Neuronal stem cell (in vitro differentiated cells): ENCODE results near the gene ARIH1.
A peak's percentile ranks its signal among the peaks of the same experiment; 100 is the strongest.

ENCODE experiments used
- DNase-seq: peaks from one replicate; pipeline ENCODE4 v3.0.0-alpha.2; 2013; ENCODE audit warnings: low spot score
- H2AFZ ChIP-seq: one replicate; pipeline ENCODE4 v1.6.1; 2013; ENCODE audit warnings: mild to moderate bottlenecking, low read length, inconsistent platforms
- H2AK5ac ChIP-seq: 2 replicates; pipeline ENCODE4 v1.6.1; 2013; ENCODE audit warnings: low read depth, mild to moderate bottlenecking, inconsistent platforms, low read length, moderate library complexity, mixed read lengths
- H2BK120ac ChIP-seq: 2 replicates; pipeline ENCODE4 v1.6.1; 2013; ENCODE audit warnings: low read depth, mild to moderate bottlenecking, inconsistent platforms, low read length, moderate library complexity, mixed read lengths
- H2BK12ac ChIP-seq: one replicate; pipeline ENCODE4 v1.6.1; 2013; ENCODE audit warnings: low read length, inconsistent platforms
- H2BK15ac ChIP-seq: 2 replicates; pipeline ENCODE4 v1.6.1; 2013; ENCODE audit warnings: mild to moderate bottlenecking, low read length, inconsistent platforms, mixed read lengths
- H2BK5ac ChIP-seq: one replicate; pipeline ENCODE4 v1.6.1; 2013; ENCODE audit warnings: inconsistent platforms, mild to moderate bottlenecking, low read length, moderate library complexity
- H3K14ac ChIP-seq: one replicate; pipeline ENCODE4 v1.6.1; 2013; ENCODE audit warnings: low read length, inconsistent platforms
- H3K18ac ChIP-seq: 2 replicates; pipeline ENCODE4 v1.6.1; 2013; ENCODE audit warnings: low read length, inconsistent platforms
- H3K23ac ChIP-seq: 2 replicates; pipeline ENCODE4 v1.6.1; 2013; ENCODE audit warnings: low read depth, mild to moderate bottlenecking, mixed read lengths, low read length, inconsistent platforms; ENCODE audit not compliant: poor library complexity
- H3K27ac ChIP-seq: replicated peaks from 3 replicates; pipeline ENCODE4 v1.5.1; 2013; ENCODE audit warnings: low read length, inconsistent platforms
- H3K27me3 ChIP-seq, 3 experiments: 2 replicates each; pipeline ENCODE4 v1.6.1; 2013; ENCODE audit warnings: low read length in 3 of 3, mild to moderate bottlenecking in 2 of 3, inconsistent platforms in 1 of 3, low read depth in 1 of 3, mixed read lengths in 1 of 3, moderate library complexity in 1 of 3; ENCODE audit not compliant: control insufficient read depth in 3 of 3, insufficient read depth in 3 of 3
- H3K36me3 ChIP-seq, 2 donors: replicated peaks in 1 of 2; 2 replicates each; pipeline ENCODE4 v1.6.1; 2013; ENCODE audit warnings: low read length in 2 of 2; ENCODE audit not compliant: control insufficient read depth in 2 of 2, insufficient read depth in 2 of 2
- H3K4ac ChIP-seq: 2 replicates; pipeline ENCODE4 v1.6.1; 2013; ENCODE audit warnings: inconsistent platforms, mild to moderate bottlenecking, low read length, moderate library complexity
- H3K4me1 ChIP-seq, 2 donors: 1 replicate in 1 of 2; 2 replicates in 1 of 2; pipeline ENCODE4 v1.6.1; 2013; ENCODE audit warnings: low read length in 2 of 2, low read depth in 1 of 2; ENCODE audit not compliant: control insufficient read depth in 2 of 2, insufficient read depth in 1 of 2
- H3K4me2 ChIP-seq: one replicate; pipeline ENCODE4 v1.6.1; 2013; ENCODE audit warnings: mild to moderate bottlenecking, low read length, inconsistent platforms; ENCODE audit not compliant: insufficient read depth, poor library complexity, severe bottlenecking
- H3K4me3 ChIP-seq, 2 donors: 2 replicates each; pipeline ENCODE4 v1.5.1; 2013; ENCODE audit warnings: low read length in 2 of 2, mild to moderate bottlenecking in 2 of 2, inconsistent platforms in 1 of 2, moderate library complexity in 1 of 2
- H3K79me1 ChIP-seq: one replicate; pipeline ENCODE4 v1.6.1; 2013; ENCODE audit warnings: low read depth, mild to moderate bottlenecking, inconsistent platforms, low read length, moderate library complexity
- H3K9ac ChIP-seq: one replicate; pipeline ENCODE4 v1.6.1; 2013; ENCODE audit warnings: mild to moderate bottlenecking, low read depth, low read length, inconsistent platforms; ENCODE audit not compliant: poor library complexity
- H3K9me3 ChIP-seq, 2 donors: replicated peaks in 1 of 2; 2 replicates each; pipeline versions ENCODE3 to v1.6.1; 2013; ENCODE audit warnings: low read length in 2 of 2, mild to moderate bottlenecking in 2 of 2, inconsistent platforms in 1 of 2, low read depth in 1 of 2, mixed read lengths in 1 of 2, moderate library complexity in 1 of 2; ENCODE audit not compliant: control insufficient read depth in 2 of 2, insufficient read depth in 1 of 2
- H4K8ac ChIP-seq: one replicate; pipeline ENCODE4 v1.6.1; 2013; ENCODE audit warnings: low read depth, mild to moderate bottlenecking, inconsistent platforms, low read length, moderate library complexity
- H4K91ac ChIP-seq: one replicate; pipeline ENCODE4 v1.6.1; 2013; ENCODE audit warnings: low read length, low read depth, mild to moderate bottlenecking, inconsistent platforms; ENCODE audit not compliant: poor library complexity
- WGBS, 2 donors: extraction: QIAGEN DNeasy Blood & Tissue Kit; methylation state at CpG; one replicate each; pipeline ENCODE4 v1.1.7; 2013; ENCODE audit warnings: missing lambda C conversion rate in 2 of 2, mixed read lengths in 1 of 2; ENCODE audit not compliant: insufficient read length in 2 of 2, insufficient replicate concordance in 1 of 2; ENCODE audit errors: extremely low coverage in 2 of 2; 5-methylcytosine and 5-hydroxymethylcytosine counted together

The ARIH1 gene

GRCh38 chr15:72584006-72584405 is 109.9 kb downstream of the ARIH1 start:
- peaks cover 0 to 5% of the 10 kb centered on the region in 2 donors for H3K4me1 ChIP-seq
- H4K91ac ChIP-seq: no peak overlapping the region
- no peak overlapping the region for H2BK15ac ChIP-seq
- no peak overlapping the region for H3K23ac ChIP-seq
- no peak overlapping the region for H3K4me2 ChIP-seq
- H3K14ac ChIP-seq: no peak overlapping the region
- no peak overlapping the region for H2BK12ac ChIP-seq
- H3K9ac ChIP-seq: no peak overlapping the region
- WGBS, 2 donors: no CpG with 5 or more reads among the region's 4 CpGs
- no peak overlapping the region for H2BK5ac ChIP-seq
- no peaks in the 10 kb centered on the region for H3K79me1 ChIP-seq
- peaks cover 0 to 4% of the 10 kb centered on the region in 2 donors for H3K9me3 ChIP-seq
- peak; percentile 26 for DNase-seq
- H3K4ac ChIP-seq: no peak overlapping the region
- no peak overlapping the region for H2AK5ac ChIP-seq
- H4K8ac ChIP-seq: no peak overlapping the region
- no peak overlapping the region for H3K27ac ChIP-seq
- H2BK120ac ChIP-seq: no peak overlapping the region
- H3K18ac ChIP-seq: no peak overlapping the region
- H2AFZ ChIP-seq: no peak overlapping the region
- no peak overlapping the region for H3K4me3 ChIP-seq
- H3K27me3 ChIP-seq: no peaks in the 10 kb centered on the region
- H3K36me3 ChIP-seq: peaks cover 12 to 88% of the 10 kb centered on the region in 2 donors

GRCh38 chr15:72585025-72585424 is 110.9 kb downstream of the ARIH1 start:
- Histone ChIP-seq H3K4me3 (no peak overlapping the region), H2AFZ (no peak overlapping the region), H3K14ac (no peak overlapping the region), H3K4me2 (no peak overlapping the region), H2BK15ac (no peak overlapping the region), H4K91ac (no peak overlapping the region), H3K36me3 (peaks cover 11 to 84% of the 10 kb centered on the region in 2 donors), H4K8ac (no peak overlapping the region), H2BK120ac (no peak overlapping the region), H2AK5ac (no peak overlapping the region), H2BK5ac (no peak overlapping the region), H2BK12ac (no peak overlapping the region), H3K27me3 (no peaks in the 10 kb centered on the region), H3K9ac (no peak overlapping the region), H3K79me1 (no peaks in the 10 kb centered on the region), H3K4me1 (peaks cover 0 to 5% of the 10 kb centered on the region in 2 donors), H3K4ac (no peak overlapping the region), H3K27ac (no peak overlapping the region), H3K23ac (no peak overlapping the region), H3K18ac (no peak overlapping the region), H3K9me3 (no peaks in the 10 kb centered on the region)
- DNase-seq: no peak
- WGBS, 2 donors: 100% methylated on average over 1 of the region's 2 CpGs; no CpG with 5 or more reads in 1 of the 2 donors

GRCh38 chr15:72585476-72586058 is 111.4 kb downstream of the ARIH1 start:
- Histone ChIP-seq H3K4ac (no peak overlapping the region), H3K14ac (no peak overlapping the region), H2BK120ac (no peak overlapping the region), H4K8ac (no peak overlapping the region), H3K18ac (no peak overlapping the region), H3K4me1 (peaks cover 0 to 5% of the 10 kb centered on the region in 2 donors), H3K27me3 (no peaks in the 10 kb centered on the region), H4K91ac (no peak overlapping the region), H3K36me3 (peaks cover 8 to 78% of the 10 kb centered on the region in 2 donors), H2BK12ac (no peak overlapping the region), H3K9me3 (no peaks in the 10 kb centered on the region), H3K4me3 (no peak overlapping the region), H2AK5ac (no peak overlapping the region), H3K9ac (no peak overlapping the region), H3K4me2 (no peak overlapping the region), H3K27ac (no peak overlapping the region), H2AFZ (no peak overlapping the region), H2BK5ac (no peak overlapping the region), H3K79me1 (no peaks in the 10 kb centered on the region), H2BK15ac (no peak overlapping the region), H3K23ac (no peak overlapping the region)
- WGBS, 2 donors: no CpG with 5 or more reads among the region's 1 CpG
- no peak for DNase-seq

DNA sequence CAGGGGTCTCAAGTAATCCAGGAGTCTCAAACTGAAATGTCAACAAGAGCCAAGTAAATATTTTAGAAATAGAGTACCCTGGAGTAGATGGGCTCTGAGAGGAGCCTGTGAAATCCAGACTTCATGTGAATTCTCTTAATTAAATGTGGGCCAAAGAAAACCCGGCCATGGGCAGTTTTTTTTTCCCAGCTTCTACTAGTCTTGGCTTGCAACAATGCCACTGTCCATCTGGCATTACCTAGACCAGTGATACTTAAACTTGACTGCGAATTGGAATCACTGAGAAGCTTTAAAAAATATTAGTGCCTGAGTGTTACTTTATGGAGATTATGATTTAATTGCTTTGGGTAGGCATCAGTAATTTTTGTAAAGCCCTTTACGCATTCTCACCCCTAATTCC is 114.0 kb downstream of the ARIH1 start:
- H3K79me1 ChIP-seq: no peaks in the 10 kb centered on the region
- peaks cover 4 to 53% of the 10 kb centered on the region in 2 donors for H3K36me3 ChIP-seq
- H3K23ac ChIP-seq: no peak overlapping the region
- H2AFZ ChIP-seq: no peak overlapping the region
- no peak overlapping the region for H3K4ac ChIP-seq
- no peak overlapping the region for H2BK5ac ChIP-seq
- DNase-seq: no peak
- H3K4me3 ChIP-seq: no peak overlapping the region
- H3K4me2 ChIP-seq: no peak overlapping the region
- no CpG with 5 or more reads among the region's 3 CpGs for WGBS, 2 donors
- H2BK120ac ChIP-seq: no peak overlapping the region
- no peak overlapping the region for H2AK5ac ChIP-seq
- H3K9ac ChIP-seq: no peak overlapping the region
- no peak overlapping the region for H3K18ac ChIP-seq
- no peaks in the 10 kb centered on the region for H3K27me3 ChIP-seq
- H3K4me1 ChIP-seq: peaks cover 0 to 5% of the 10 kb centered on the region in 2 donors
- no peak overlapping the region for H3K27ac ChIP-seq
- H2BK12ac ChIP-seq: no peak overlapping the region
- H3K9me3 ChIP-seq: no peaks in the 10 kb centered on the region
- no peak overlapping the region for H3K14ac ChIP-seq
- no peak overlapping the region for H4K8ac ChIP-seq
- H4K91ac ChIP-seq: no peak overlapping the region
- H2BK15ac ChIP-seq: no peak overlapping the region
